ENCODE results near the gene KCNQ1. TPM values are rescaled to one million over a fixed set of nuclear protein-coding genes. Genes with fewer than 3 reads are reported as not detected.

KCNQ1 gene
- polyA plus RNA-seq, 1 experiment: not detected

- H3K4me3 ChIP-seq (ENCODE audit: low read depth, low read length): no peak overlapping the region
- H3K27me3 ChIP-seq (ENCODE audit: control insufficient read depth, insufficient read depth, low read length): peaks cover 32% of the 10 kb centered on the region
- no peak for TF ChIP-seq CTCF (IDR thresholded peaks at IDR 0.05; ENCODE audit: low read depth, low read length)
- POLR2A ChIA-PET: interaction anchor here (1.7 kb wide), 1 partner anchor 72 kb away, joined by 5 read pairs; the partner anchor contains the start of gene CDKN1C
- DNase-seq (ENCODE audit: low read depth, low spot score): no peak
- H3K9me3 ChIP-seq (ENCODE audit: control insufficient read depth, insufficient read depth, low read length): peaks cover 43% of the 10 kb centered on the region
- H3K27ac ChIP-seq (ENCODE audit: low read depth, low read length): no peak overlapping the region
- CTCF ChIA-PET: no interaction called here
These were observed 367.7 kb downstream of the KCNQ1 start for GRCh38 chr11:2812371-2812991.

- ChIA-PET CTCF (no interaction called here), POLR2A (interaction anchor here (1.7 kb wide), 1 partner anchor 71 kb away, joined by 5 read pairs; the partner anchor contains the start of gene CDKN1C)
- Histone ChIP-seq H3K27ac (ENCODE audit: low read depth, low read length) (no peak overlapping the region), H3K9me3 (ENCODE audit: control insufficient read depth, insufficient read depth, low read length) (peaks cover 44% of the 10 kb centered on the region), H3K4me3 (ENCODE audit: low read depth, low read length) (no peak overlapping the region), H3K27me3 (ENCODE audit: control insufficient read depth, insufficient read depth, low read length) (peaks cover 28% of the 10 kb centered on the region)
- DNase-seq (ENCODE audit: low read depth, low spot score): peak; percentile 62
- TF ChIP-seq CTCF (IDR thresholded peaks at IDR 0.05; ENCODE audit: low read depth, low read length): no peak
These were observed 368.5 kb downstream of the KCNQ1 start for GRCh38 chr11:2813141-2813908.

GRCh38 chr11:2813968-2814367, 369.2 kb downstream of the KCNQ1 start:
- H3K9me3 ChIP-seq (ENCODE audit: control insufficient read depth, insufficient read depth, low read length): peaks cover 50% of the 10 kb centered on the region
- peaks cover 28% of the 10 kb centered on the region for H3K27me3 ChIP-seq (ENCODE audit: control insufficient read depth, insufficient read depth, low read length)
- H3K27ac ChIP-seq (ENCODE audit: low read depth, low read length): no peak overlapping the region
- ChIA-PET POLR2A (interaction anchor here (1.7 kb wide), 1 partner anchor 71 kb away, joined by 5 read pairs; the partner anchor contains the start of gene CDKN1C), CTCF (no interaction called here)
- TF ChIP-seq CTCF (IDR thresholded peaks at IDR 0.05; ENCODE audit: low read depth, low read length): no peak
- H3K4me3 ChIP-seq (ENCODE audit: low read depth, low read length): no peak overlapping the region
- DNase-seq (ENCODE audit: low read depth, low spot score): no peak

GRCh38 chr11:2814751-2815150, 369.9 kb downstream of the KCNQ1 start:
- CTCF ChIA-PET: no interaction called here
- TF ChIP-seq CTCF (IDR thresholded peaks at IDR 0.05; ENCODE audit: low read depth, low read length): no peak
- Histone ChIP-seq H3K9me3 (ENCODE audit: control insufficient read depth, insufficient read depth, low read length) (peaks cover 50% of the 10 kb centered on the region), H3K27ac (ENCODE audit: low read depth, low read length) (no peak overlapping the region), H3K27me3 (ENCODE audit: control insufficient read depth, insufficient read depth, low read length) (peaks cover 25% of the 10 kb centered on the region), H3K4me3 (ENCODE audit: low read depth, low read length) (no peak overlapping the region)
- POLR2A ChIA-PET: no interaction called here
- no peak for DNase-seq (ENCODE audit: low read depth, low spot score)

Measured in AG04450 (cell line).